Mesothelial cell of epicardium (in vitro differentiated cells): ENCODE measurements around the gene PPP1R16B. TPM values are rescaled to one million over a fixed set of nuclear protein-coding genes. Genes with fewer than 3 reads are reported as not detected.

ENCODE experiments used
- DNase-seq, 2 experiments: peaks; one replicate each; pipeline ENCODE4 v3.0.0; 2021; ENCODE audit warnings: low spot score in 2 of 2; ENCODE audit not compliant: unreplicated experiment in 2 of 2
- H3K27ac Mint-ChIP-seq: 2 replicates; pipeline ENCODE4 v1.8.0; 2021; ENCODE audit warnings: mixed read lengths
- H3K27me3 Mint-ChIP-seq: 2 replicates; pipeline ENCODE4 v1.8.0; 2021; ENCODE audit warnings: low read depth, mixed read lengths
- H3K36me3 Mint-ChIP-seq: 2 replicates; pipeline ENCODE4 v1.8.0; 2021; ENCODE audit warnings: mixed read lengths
- H3K4me1 Mint-ChIP-seq: 2 replicates; pipeline ENCODE4 v1.8.0; 2021; ENCODE audit warnings: mixed read lengths
- H3K4me3 Mint-ChIP-seq: 2 replicates; pipeline ENCODE4 v1.8.0; 2021; ENCODE audit warnings: mild to moderate bottlenecking, moderate library complexity, mixed read lengths
- H3K9me3 Mint-ChIP-seq: 2 replicates; pipeline ENCODE4 v1.8.0; 2021; ENCODE audit warnings: mixed read lengths
- CTCF ChIP-seq: fragments of 200-600 bp; sonication (generic); IDR thresholded peaks from one replicate; pipeline ENCODE4 v1.5.0; 2021; ENCODE audit warnings: antibody characterized with exemption; ENCODE audit not compliant: unreplicated experiment
- total RNA-seq: library from RNA; stranded (reverse); gene quantifications from 3 replicates; pipeline ENCODE4 v1.2.1, GENCODE V29; 2021

The PPP1R16B gene
- total RNA-seq, 1 donor from 2014 or later = not detected

DNA sequence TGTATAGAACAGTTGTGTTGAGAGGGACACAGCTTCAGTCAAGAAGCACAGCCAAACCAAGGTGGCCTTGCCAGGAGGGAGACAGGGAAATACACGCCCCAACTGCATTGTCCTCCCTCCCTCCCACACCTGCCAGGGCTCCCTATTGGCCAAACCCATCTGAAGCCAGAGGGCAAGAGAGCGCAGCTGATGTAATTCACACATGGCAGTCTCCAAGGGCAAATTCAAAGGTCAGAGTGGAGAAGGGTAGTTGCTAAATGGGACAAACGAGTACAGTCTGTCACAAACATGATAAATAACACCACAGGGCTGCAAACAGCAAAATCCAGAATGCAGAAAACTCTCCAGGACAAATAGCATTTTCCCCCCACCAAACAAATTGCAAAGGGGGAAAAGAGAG, 23.2 kb upstream of the PPP1R16B start:
- Mint-ChIP-seq H3K9me3 (no peaks in the 10 kb centered on the region), H3K36me3 (no peaks in the 10 kb centered on the region), H3K4me1 (peaks cover 8% of the 10 kb centered on the region), H3K27ac (no peak overlapping the region), H3K27me3 (no peaks in the 10 kb centered on the region), H3K4me3 (no peak overlapping the region)
- TF ChIP-seq CTCF = no peak
- no peak for DNase-seq

- Mint-ChIP-seq H3K9me3 (no peaks in the 10 kb centered on the region), H3K36me3 (no peaks in the 10 kb centered on the region), H3K27me3 (peaks cover 4% of the 10 kb centered on the region), H3K27ac (no peak overlapping the region), H3K4me3 (no peak overlapping the region), H3K4me1 (no peaks in the 10 kb centered on the region)
- TF ChIP-seq CTCF = no peak
- no peak for DNase-seq
Measured at GRCh38 chr20:38787870-38788269, 17.6 kb upstream of the PPP1R16B start.

GRCh38 chr20:38789503-38790199, 15.8 kb upstream of the PPP1R16B start:
- Mint-ChIP-seq H3K36me3 (no peaks in the 10 kb centered on the region), H3K9me3 (no peaks in the 10 kb centered on the region), H3K27me3 (peaks cover 4% of the 10 kb centered on the region), H3K4me3 (no peak overlapping the region), H3K4me1 (no peaks in the 10 kb centered on the region), H3K27ac (no peak overlapping the region)
- TF ChIP-seq CTCF = no peak
- no peak for DNase-seq

DNA sequence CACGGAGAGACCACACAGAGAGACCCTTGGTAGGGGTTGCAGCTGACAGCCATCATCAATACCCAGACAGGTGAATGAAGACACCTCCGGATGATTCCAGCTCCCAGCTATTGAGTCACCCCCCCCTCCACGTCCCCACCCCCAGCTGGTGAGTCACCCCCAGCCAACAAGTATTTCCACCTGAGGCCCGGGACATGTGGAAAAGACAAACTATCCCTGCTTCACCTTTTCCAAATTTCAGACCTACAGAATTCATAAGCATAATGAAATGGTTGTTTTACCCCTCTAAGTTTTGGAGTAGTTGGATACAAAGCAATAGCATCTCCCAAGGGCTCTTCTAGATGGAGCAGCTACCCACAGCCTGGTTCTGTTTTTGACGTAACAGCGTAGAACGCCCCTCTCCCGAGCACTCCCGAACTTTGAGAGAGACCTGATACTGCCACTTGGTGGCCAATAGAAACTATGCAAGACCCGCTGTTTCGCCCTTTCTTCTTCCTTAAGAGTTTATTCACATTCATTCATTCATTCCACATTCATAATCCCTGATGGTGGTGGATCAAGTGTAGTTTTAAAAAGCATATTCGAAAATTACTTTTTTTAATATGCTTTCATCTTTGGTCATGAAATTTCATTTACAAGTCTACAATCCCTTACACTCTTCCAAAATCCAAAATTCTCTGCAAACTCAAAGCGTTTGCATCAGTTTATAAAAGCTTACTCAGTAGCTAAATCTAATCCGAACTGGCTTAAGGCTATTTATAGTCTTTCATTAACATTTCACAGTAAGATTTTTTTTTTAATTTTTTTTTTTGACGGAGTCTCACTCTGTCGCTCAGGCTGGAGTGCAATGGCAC, 15.1 kb upstream of the PPP1R16B start:
- no peak for DNase-seq
- H3K4me3 Mint-ChIP-seq = no peak overlapping the region
- H3K27ac Mint-ChIP-seq = no peak overlapping the region
- peaks cover 6% of the 10 kb centered on the region for H3K27me3 Mint-ChIP-seq
- no peaks in the 10 kb centered on the region for H3K4me1 Mint-ChIP-seq
- peak; percentile 53 for TF ChIP-seq CTCF
- no peaks in the 10 kb centered on the region for H3K9me3 Mint-ChIP-seq
- no peaks in the 10 kb centered on the region for H3K36me3 Mint-ChIP-seq

- H3K27me3 Mint-ChIP-seq = peaks cover 8% of the 10 kb centered on the region
- no peaks in the 10 kb centered on the region for H3K9me3 Mint-ChIP-seq
- no peaks in the 10 kb centered on the region for H3K4me1 Mint-ChIP-seq
- no peak for DNase-seq
- H3K4me3 Mint-ChIP-seq = no peak overlapping the region
- TF ChIP-seq CTCF = no peak
- H3K27ac Mint-ChIP-seq = no peak overlapping the region
- no peaks in the 10 kb centered on the region for H3K36me3 Mint-ChIP-seq
Measured at GRCh38 chr20:38791291-38791690, 14.2 kb upstream of the PPP1R16B start.
